ENCODE data around the gene PLXDC2. TPM values are rescaled to one million over a fixed set of nuclear protein-coding genes. Genes with fewer than 3 reads are reported as not detected.
"Not testable (repeated sequence)": the region's sequence is repeated elsewhere in the genome, so short reads cannot be mapped to it uniquely, and the experiment has no call there.

PLXDC2 gene
- total and polyA plus RNA-seq, 4 donors, result 11.8 to 99.6 (median 40.8) TPM

DNA sequence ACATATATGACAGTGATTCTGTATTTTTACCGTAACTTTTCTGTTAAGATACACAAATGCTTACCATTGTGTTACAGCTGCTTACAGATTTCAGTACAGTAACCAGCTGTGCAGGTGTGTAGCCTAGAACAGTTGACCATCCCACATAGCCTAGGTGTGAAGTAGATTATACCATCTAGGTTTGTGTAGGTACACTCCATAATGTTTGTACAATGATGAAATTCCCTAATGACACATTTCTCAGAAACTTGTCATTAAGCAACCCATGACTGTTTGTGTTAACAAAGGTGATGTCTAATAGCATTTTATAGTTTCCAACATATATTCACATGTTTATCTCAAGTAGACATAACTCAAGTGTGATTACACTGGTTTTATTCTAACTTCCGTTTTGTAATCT lies 218.5 kb downstream of the PLXDC2 start:
- Histone ChIP-seq H3K36me3 (ENCODE audit: control insufficient read depth in 4 of 4, insufficient read depth in 4 of 4, low read length in 4 of 4) (peaks cover 0 to 11% (median 2%) of the 10 kb centered on the region in 4 donors), H3K27ac (ENCODE audit: low read depth in 1 of 2, low read length in 1 of 2) (no peak overlapping the region), H3K4me3 (no peak overlapping the region), H3K9me3 (ENCODE audit: control insufficient read depth in 4 of 4, insufficient read depth in 3 of 4, low read length in 3 of 4) (no peaks in the 10 kb centered on the region), H3K4me1 (ENCODE audit: control insufficient read depth in 5 of 5, insufficient read depth in 5 of 5, low read length in 5 of 5) (peaks cover 0 to 4% (median 0%) of the 10 kb centered on the region in 5 donors), H3K27me3 (ENCODE audit: control insufficient read depth in 3 of 3, insufficient read depth in 3 of 3, low read length in 2 of 3) (no peaks in the 10 kb centered on the region), H3K9ac (ENCODE audit: insufficient read depth in 1 of 2, low read length in 2 of 2) (no peak overlapping the region)
- TF ChIP-seq, protein P1, sequence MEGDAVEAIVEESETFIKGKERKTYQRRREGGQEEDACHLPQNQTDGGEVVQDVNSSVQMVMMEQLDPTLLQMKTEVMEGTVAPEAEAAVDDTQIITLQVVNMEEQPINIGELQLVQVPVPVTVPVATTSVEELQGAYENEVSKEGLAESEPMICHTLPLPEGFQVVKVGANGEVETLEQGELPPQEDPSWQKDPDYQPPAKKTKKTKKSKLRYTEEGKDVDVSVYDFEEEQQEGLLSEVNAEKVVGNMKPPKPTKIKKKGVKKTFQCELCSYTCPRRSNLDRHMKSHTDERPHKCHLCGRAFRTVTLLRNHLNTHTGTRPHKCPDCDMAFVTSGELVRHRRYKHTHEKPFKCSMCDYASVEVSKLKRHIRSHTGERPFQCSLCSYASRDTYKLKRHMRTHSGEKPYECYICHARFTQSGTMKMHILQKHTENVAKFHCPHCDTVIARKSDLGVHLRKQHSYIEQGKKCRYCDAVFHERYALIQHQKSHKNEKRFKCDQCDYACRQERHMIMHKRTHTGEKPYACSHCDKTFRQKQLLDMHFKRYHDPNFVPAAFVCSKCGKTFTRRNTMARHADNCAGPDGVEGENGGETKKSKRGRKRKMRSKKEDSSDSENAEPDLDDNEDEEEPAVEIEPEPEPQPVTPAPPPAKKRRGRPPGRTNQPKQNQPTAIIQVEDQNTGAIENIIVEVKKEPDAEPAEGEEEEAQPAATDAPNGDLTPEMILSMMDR (IDR thresholded peaks at IDR 0.05; ENCODE audit: control extremely low read depth, extremely low read depth), result no peak
- ATAC-seq (ENCODE audit: insufficient read depth, low FRiP score) (no peak), DNase-seq (no peak)
- 82 to 90% methylated on average over 2 of the region's 2 CpGs for WGBS, 2 donors

DNA sequence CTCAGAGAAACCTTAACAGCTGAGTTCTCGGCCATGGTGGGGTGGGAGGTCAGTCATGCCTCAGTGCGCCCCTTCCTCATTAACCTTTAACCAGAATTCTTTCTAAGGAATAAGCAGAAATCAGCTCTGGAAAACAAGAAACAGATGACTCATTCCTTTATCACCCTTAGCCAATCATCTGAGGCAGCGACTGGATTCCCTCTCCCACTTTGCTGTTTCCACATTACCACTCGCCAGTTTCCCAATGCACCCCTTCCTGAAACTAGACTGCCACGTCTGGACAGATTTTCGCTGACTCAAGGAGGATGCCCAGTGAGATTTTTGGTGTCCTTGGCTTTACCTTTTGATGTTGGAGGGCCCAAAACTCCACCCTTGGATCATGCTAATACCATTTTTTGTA lies 223.8 kb downstream of the PLXDC2 start:
- no peaks in the 10 kb centered on the region for H3K4me1 ChIP-seq (ENCODE audit: control insufficient read depth in 5 of 5, insufficient read depth in 5 of 5, low read length in 5 of 5)
- peaks cover 0 to 12% (median 4%) of the 10 kb centered on the region in 4 donors for H3K36me3 ChIP-seq (ENCODE audit: control insufficient read depth in 4 of 4, insufficient read depth in 4 of 4, low read length in 4 of 4)
- no peak for DNase-seq

DNA sequence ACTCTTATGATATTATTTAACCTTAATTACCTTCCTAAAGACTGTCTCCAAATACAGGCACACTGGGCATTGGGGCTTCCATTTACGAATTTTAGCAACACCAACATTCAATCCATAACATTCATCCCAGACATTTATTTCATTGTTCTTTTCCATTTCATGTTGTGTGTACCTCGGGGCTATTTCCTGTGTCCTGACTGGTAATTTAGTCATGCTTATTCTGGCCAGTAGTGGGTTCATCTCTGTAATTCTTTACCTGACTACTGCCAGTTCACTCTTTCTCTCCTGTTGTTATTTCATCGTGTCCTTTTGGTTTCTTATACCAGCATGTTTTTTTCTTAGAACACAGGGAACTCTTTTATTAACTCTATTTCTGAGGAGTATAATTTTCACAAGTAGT lies 225.7 kb downstream of the PLXDC2 start:
- H3K4me3 ChIP-seq, result no peak overlapping the region
- no peak for ATAC-seq (ENCODE audit: insufficient read depth, low FRiP score)
- H3K9me3 ChIP-seq (ENCODE audit: control insufficient read depth in 4 of 4, insufficient read depth in 3 of 4, low read length in 3 of 4), result no peaks in the 10 kb centered on the region
- H3K27ac ChIP-seq (ENCODE audit: low read depth in 1 of 2, low read length in 1 of 2), result no peak overlapping the region
- TF ChIP-seq, protein P1 (IDR thresholded peaks at IDR 0.05; ENCODE audit: control extremely low read depth, extremely low read depth), result no peak
- DNase-seq, result no peak
- H3K9ac ChIP-seq (ENCODE audit: insufficient read depth in 1 of 2, low read length in 2 of 2), result no peak overlapping the region
- no peaks in the 10 kb centered on the region for H3K27me3 ChIP-seq (ENCODE audit: control insufficient read depth in 3 of 3, insufficient read depth in 3 of 3, low read length in 2 of 3)
- WGBS, 2 donors, result 80 to 90% methylated on average over 3 of the region's 3 CpGs
- peaks cover 0 to 8% (median 2%) of the 10 kb centered on the region in 4 donors for H3K36me3 ChIP-seq (ENCODE audit: control insufficient read depth in 4 of 4, insufficient read depth in 4 of 4, low read length in 4 of 4)
- no peaks in the 10 kb centered on the region for H3K4me1 ChIP-seq (ENCODE audit: control insufficient read depth in 5 of 5, insufficient read depth in 5 of 5, low read length in 5 of 5)

More for the DNA sequence above, 223.8 kb downstream of the PLXDC2 start:
- TF ChIP-seq, protein P1 (IDR thresholded peaks at IDR 0.05; ENCODE audit: control extremely low read depth, extremely low read depth), result no peak
- no peaks in the 10 kb centered on the region for H3K27me3 ChIP-seq (ENCODE audit: control insufficient read depth in 3 of 3, insufficient read depth in 3 of 3, low read length in 2 of 3)
- no peak overlapping the region for H3K4me3 ChIP-seq
- 64 to 79% methylated on average over 6 of the region's 6 CpGs for WGBS, 2 donors
- no peak overlapping the region for H3K9ac ChIP-seq (ENCODE audit: insufficient read depth in 1 of 2, low read length in 2 of 2)
- H3K27ac ChIP-seq (ENCODE audit: low read depth in 1 of 2, low read length in 1 of 2), result no peak overlapping the region
- no peak for ATAC-seq (ENCODE audit: insufficient read depth, low FRiP score)
- H3K9me3 ChIP-seq (ENCODE audit: control insufficient read depth in 4 of 4, insufficient read depth in 3 of 4, low read length in 3 of 4), result no peaks in the 10 kb centered on the region

DNA sequence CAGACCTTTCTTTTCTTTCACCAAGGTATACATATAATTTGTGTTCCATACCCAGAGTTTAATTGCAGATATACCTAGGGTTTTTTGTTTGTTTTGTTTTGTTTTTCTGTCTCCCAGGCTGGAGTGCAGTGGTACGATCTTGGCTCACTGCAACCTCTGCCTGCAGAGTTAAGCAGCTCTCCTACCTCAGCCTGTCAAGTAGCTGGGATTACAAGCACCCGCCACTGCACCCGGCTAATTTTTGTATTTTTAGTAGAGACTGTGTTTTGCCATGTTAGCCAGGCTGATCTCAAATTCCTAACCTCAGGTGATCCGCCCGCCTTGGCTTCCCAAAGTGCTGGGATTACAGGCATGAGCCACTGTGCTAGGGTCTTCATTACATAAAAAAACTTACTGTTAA lies 228.9 kb downstream of the PLXDC2 start:
- not testable (repeated sequence) for H3K9me3 ChIP-seq (ENCODE audit: control insufficient read depth in 4 of 4, insufficient read depth in 3 of 4, low read length in 3 of 4); ATAC-seq (ENCODE audit: insufficient read depth, low FRiP score); H3K27ac ChIP-seq (ENCODE audit: low read depth in 1 of 2, low read length in 1 of 2); H3K4me3 ChIP-seq; H3K9ac ChIP-seq (ENCODE audit: insufficient read depth in 1 of 2, low read length in 2 of 2); H3K27me3 ChIP-seq (ENCODE audit: control insufficient read depth in 3 of 3, insufficient read depth in 3 of 3, low read length in 2 of 3); H3K4me1 ChIP-seq (ENCODE audit: control insufficient read depth in 5 of 5, insufficient read depth in 5 of 5, low read length in 5 of 5); DNase-seq
- 88 to 91% methylated on average over 5 of the region's 5 CpGs for WGBS, 2 donors
- peaks cover 0 to 22% (median 10%) of the 10 kb centered on the region in 4 donors for H3K36me3 ChIP-seq (ENCODE audit: control insufficient read depth in 4 of 4, insufficient read depth in 4 of 4, low read length in 4 of 4)

Measured in lung (tissue), 12 donors.